ENCODE measurements around the gene HCRTR1.

GRCh38 chr1:31605908-31606427 lies 11.5 kb upstream of the HCRTR1 start:
- TF ChIP-seq CTCF (IDR thresholded peaks at IDR 0.05 in 4 of 5, conservative IDR thresholded peaks at IDR 0.05 in 1 of 5) (no peak), POLR2A (IDR thresholded peaks at IDR 0.05) (no peak)
